Stimulated activated CD8-positive, alpha-beta memory T cell treated with anti-CD3 and anti-CD28 coated beads, Interleukin-15, amount 100 ng/mL, for 4 hours (primary cell): ENCODE data around the gene DENND4A.
"Not testable (repeated sequence)": the region's sequence is repeated elsewhere in the genome, so short reads cannot be mapped to it uniquely, and the experiment has no call there.

ENCODE experiments used
- DNase-seq, 2 donors: peaks; one replicate each; pipeline ENCODE4 v3.0.0-alpha.2; 2020; ENCODE audit warnings: low read depth in 2 of 2

The DENND4A gene

DNA sequence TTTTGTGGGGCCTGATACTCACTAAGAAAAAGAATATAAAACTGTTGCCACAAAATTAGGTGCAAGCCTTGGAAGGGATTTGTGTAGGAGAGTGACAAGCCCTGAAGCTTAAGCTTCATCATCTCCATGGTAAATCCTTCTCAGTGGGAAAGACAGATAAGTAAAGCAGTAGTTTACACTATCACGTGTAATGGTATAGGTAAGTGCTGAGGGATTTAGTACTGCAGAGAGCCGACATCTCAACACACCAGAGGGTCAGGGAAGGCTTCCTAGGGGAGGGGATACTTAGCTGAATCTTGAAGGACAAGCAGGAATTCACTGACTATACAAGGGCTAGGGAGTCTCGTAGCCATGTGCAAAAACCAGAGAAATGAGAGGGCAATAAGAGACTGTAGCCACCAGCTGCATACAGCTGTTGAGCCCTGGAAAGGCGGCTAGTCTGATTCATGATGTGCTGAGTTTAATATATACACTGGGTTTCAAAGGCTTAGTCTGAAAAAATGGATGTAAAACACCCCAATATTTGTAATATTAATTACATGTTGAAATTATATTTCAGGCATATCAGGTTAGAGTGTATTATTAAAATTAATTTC is 159.2 kb downstream of the DENND4A start:
- no peak for DNase-seq

GRCh38 chr15:65631503-65631902 is 160.6 kb downstream of the DENND4A start:
- DNase-seq: no peak

- no peak for DNase-seq
Measured at GRCh38 chr15:65630760-65631159, 161.3 kb downstream of the DENND4A start.

- DNase-seq: no peak
Measured at GRCh38 chr15:65629548-65629947, 162.5 kb downstream of the DENND4A start.

- DNase-seq: no peak
Measured at GRCh38 chr15:65626856-65627255, 165.2 kb downstream of the DENND4A start.

- DNase-seq: no peak
Measured at GRCh38 chr15:65623103-65623502, 169.0 kb downstream of the DENND4A start.

DNA sequence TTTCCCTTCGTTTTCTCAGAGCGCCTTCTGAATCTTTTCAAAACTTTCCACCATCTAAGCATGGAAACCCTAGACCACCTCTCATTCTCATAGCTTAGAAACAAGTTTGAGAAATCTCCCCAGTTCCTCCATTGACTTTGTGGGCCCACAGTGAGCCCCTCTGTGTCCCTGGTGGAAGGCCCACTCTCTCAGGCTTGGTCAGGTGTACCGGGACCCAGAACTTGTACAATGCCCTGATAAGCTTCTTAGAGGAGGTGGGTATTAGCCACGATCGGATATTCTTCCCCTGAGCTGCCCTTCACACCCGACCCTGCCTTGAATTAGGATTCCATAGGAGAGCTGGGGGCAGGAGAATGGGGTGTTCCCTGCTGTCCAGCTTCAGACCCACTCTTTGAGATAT is 170.5 kb downstream of the DENND4A start, which contains the start of gene SLC24A1:
Gene SLC24A1 (plus strand): TSS at position 301 of the 400 bp plus-strand sequence. CDS start 2,143 bp downstream, outside the sequence.
- DNase-seq: no peak

- DNase-seq: no peak
Measured at GRCh38 chr15:65620833-65621232, 171.3 kb downstream of the DENND4A start.

- no peak for DNase-seq
Measured at GRCh38 chr15:65619626-65620290, 172.3 kb downstream of the DENND4A start.

GRCh38 chr15:65618560-65619109 is 173.5 kb downstream of the DENND4A start:
- no peak for DNase-seq

DNA sequence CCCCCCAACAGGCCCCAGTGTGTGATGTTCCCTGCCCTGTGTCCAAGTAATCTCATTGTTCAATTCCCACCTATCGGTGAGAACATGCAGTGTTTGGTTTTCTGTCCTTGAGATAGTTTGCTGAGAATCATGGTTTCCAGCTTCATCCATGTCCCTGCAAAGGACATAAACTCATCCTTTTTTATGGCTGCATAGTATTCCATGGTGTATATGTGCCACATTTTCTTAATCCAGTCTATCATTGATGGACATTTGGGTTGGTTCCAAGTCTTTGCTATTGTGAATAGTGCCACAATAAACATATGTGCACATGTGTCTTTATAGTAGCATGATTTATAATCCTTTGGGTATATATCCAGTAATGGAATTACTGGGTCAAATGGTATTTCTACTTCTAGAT is 176.2 kb downstream of the DENND4A start:
- DNase-seq: not testable (repeated sequence)

DNA sequence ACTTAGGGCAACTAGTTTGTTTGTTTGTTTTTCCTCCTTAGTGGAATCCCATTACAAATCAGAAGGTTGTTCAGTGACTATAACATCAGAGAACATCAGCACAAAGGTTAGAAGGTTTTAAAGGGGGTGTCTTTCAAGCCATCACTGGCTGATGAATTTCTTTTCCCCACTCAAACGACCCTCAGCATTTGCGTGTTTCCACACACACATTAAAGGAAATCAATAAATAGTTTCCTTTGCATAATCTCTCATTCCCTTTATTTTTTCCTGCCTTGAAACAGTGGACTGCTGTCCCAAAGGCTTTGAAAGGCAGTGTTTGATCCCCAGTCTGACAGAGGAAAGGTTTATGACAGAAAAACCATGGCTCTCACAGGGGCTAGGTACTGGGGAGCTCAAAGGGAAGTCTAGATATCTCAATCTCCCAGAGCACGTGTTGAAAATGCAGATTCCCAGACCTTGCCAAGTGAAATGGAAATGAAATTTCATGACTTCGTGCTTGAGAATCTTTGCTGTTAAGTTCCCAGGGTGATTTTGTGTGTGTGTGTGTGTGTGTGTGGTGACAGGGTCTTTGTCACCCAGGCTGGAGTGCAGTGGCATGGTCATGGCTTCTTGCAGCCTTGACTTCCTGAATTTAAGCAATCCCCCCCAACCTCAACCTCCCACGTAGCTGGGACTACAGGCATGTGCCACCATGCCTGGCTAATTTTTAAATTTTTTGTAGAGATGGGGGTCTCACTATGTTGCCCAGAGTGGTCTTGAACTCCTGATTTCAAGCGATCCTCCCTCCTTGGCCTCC is 178.9 kb downstream of the DENND4A start:
- DNase-seq: no peak

DNA sequence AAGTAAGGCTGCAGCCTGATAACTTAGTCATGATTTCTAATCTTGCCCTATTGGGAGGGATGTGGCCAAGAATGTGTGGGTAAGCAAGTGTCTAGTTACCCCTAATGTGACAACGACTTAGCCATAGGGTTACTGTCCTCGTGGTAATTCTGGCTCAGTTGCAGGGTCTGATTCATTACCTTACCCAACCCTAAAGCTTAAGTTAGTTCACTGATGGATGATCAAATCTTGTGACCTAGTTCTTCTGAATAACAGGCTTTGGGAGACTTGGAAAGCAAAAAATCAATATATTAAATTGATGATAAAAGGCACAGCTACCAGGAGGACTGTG is 179.5 kb downstream of the DENND4A start:
- DNase-seq: no peak

DNA sequence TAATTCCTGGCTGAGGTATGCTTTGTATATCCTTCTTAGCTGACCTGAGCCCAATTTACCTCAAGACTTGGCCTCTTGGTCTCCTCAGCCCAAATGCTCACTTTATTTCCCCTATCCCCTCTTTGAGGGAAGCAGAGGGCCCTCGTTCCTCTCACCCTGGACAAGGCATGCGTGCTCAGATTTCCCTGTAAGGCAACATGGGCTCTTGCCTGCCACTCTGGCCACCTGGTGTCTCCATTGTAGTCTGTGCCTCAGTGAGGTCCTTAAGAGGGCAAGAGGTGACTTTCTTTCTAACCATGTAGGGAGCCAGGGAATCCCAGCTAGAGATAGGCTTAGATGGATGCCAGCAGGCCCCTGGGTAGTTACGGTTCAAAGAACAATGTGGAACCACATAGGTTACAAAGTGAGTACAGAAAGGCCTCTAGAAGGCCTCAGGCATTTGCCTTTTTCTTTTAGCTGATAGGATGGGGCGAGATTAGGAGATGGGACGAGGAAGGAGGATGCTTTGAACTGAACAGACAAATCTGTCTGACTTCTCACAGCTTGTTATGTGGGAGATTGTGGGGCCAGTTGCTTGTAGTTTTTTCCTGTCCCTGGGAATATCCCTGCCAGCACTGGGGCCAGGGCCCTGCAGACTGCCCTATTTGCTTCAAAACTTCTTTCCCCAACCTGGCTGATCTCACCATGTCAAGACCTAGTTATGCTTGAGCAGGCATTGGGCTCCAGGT is 180.0 kb downstream of the DENND4A start:
- DNase-seq: no peak

DNA sequence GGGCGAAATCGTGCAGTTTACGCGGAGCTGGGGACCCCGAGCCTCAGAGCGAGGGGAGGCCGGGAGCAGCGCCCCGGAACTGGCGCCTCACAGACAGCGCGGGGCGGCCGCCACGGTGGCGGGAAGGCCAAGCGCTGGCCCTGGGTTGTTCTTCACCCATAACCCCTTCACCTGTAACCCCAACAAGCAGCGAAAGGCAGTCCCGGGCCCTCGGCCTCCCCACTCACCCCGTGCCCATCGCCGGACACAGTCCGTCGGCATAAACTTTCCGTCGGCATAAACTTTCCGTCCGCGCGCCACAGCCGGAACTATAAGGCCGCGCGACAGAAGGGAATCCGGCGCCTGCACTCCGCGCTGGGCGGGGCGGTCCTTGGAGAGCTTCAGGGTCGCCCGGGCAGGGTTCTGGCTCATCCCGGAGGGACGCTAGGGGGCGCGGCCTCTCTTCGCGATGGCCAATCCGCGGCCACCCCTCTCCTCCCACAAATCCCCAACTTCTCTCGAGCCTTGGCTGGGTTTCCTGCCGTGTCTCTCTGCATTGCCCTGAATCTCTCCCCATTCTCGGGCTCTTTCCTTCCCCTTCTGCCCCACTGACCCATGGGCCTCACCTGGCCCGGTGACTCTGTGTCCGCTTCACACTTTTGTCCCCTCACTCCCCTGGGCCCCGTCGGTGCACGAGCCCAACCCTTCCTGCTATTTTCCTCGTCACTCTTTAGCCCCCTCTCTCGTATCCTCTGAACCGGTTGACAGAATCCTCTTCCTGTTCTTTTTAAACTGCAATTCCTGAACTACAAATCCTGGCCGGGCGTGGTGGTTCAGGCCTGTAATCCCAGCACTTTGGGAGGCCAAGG is 181.0 kb downstream of the DENND4A start, which contains the start of gene INTS14:
Gene INTS14 (minus strand): TSS at position 261 of the 848 bp plus-strand sequence. CDS start 3,751 bp downstream, outside the sequence.
- peak; percentile 84 to 86 for DNase-seq
